ENCODE data around the gene SKA1.
"Not testable (repeated sequence)": the region's sequence is repeated elsewhere in the genome, so short reads cannot be mapped to it uniquely, and the experiment has no call there.

The SKA1 gene

DNA sequence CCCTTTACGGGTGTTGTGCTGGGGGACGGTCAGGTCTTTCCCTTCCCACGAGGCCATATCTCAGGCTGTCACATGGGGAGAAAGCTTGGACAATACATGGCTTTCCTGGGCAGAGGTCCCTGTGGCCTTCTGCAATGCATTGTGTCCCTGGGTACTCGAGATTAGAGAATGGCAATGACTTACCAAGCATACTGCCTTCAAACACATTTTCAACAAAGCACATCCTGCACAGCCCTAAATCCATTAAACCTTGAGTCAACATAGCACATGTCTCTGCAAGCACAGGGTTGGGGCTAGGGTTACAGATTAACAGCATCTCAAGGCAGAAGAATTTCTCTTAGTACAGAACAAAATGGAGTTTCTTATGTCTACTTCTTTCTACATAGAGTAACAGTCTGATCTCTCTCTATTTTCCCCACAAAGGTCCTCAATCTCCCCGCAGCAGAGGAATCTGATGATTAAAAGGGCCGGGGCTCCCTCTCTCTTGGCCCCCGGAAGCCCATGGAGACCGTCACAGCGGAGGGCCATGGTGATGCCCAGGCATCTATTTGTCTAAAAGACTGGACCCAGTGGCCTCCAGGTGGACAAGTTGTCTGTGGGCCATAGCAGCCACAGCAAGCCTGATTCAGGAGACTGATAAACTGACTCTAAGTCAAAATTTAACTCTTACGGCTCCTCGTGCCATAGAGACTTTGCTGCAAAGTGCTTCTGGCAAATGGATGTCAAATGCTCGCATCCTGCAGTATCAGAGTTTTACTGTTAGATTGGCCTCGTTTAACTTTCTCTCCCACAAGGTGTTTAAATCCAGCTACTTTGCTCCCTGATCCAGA is 30.1 kb downstream of the SKA1 start:
- not testable (repeated sequence) for H3K36me3 Mint-ChIP-seq; H3K9me3 Mint-ChIP-seq (ENCODE audit: low read depth); H3K4me3 Mint-ChIP-seq; H3K4me1 Mint-ChIP-seq (ENCODE audit: low read depth); H3K27ac Mint-ChIP-seq
- H3K27me3 Mint-ChIP-seq, result peaks cover 22% of the 10 kb centered on the region

DNA sequence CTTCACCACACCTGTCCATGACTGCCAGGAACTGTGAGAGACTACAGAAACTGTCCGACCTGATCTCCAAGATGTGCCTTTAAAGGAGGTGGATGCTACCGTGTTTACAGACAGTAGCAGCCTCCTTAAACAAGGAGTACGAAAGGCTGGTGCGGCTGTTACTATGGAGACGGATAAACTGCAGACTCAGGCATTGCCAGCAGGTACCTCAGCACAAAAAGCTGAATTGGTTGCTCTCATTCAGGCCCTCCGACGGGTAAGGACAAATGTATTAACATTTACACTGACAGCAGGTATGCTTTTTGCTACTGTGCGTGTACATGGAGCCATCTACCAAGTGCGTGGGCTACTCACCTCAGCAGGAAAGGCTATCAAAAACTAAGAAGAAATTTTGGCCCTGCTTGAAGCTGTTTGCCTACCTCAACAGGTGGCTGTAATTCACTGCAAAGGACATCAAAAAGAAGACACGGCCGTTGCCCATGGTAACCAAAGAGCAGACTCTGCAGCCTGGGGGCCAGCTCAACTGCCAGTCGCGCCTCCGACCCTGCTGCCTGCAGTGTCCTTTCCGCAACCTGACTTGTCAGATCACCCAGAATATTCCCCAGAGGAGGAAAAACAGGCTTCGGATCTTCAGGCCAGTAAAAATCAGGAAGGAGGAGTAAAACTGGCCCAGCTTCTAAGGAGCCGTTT is 30.9 kb downstream of the SKA1 start:
- peaks cover 19% of the 10 kb centered on the region for H3K27me3 Mint-ChIP-seq
- H3K9me3 Mint-ChIP-seq (ENCODE audit: low read depth), result no peaks in the 10 kb centered on the region
- no peaks in the 10 kb centered on the region for H3K4me1 Mint-ChIP-seq (ENCODE audit: low read depth)
- H3K27ac Mint-ChIP-seq, result no peak overlapping the region
- no peaks in the 10 kb centered on the region for H3K36me3 Mint-ChIP-seq
- H3K4me3 Mint-ChIP-seq, result no peak overlapping the region

DNA sequence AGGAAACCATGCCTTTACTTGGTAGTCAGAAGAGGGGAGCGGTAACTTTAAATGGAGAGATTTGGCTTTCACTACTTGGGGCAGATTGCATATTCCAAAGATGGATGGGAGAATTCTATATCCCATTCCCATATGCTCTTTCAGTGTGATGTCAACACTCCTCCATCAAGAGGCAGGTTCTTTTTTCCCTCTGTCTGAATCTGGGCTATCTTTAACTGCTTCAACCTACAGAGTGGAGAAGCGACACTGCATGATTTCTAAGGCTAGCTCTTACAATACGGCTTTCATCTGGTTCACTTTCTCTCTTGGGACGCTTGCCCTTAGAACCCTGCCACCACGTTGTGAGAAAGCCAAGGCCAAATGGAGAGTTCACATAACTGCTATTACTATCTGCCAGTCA is 34.4 kb downstream of the SKA1 start:
- no peak overlapping the region for H3K4me3 Mint-ChIP-seq
- H3K27me3 Mint-ChIP-seq, result peaks cover 16% of the 10 kb centered on the region
- H3K27ac Mint-ChIP-seq, result no peak overlapping the region
- no peaks in the 10 kb centered on the region for H3K36me3 Mint-ChIP-seq
- no peaks in the 10 kb centered on the region for H3K9me3 Mint-ChIP-seq (ENCODE audit: low read depth)
- H3K4me1 Mint-ChIP-seq (ENCODE audit: low read depth), result no peaks in the 10 kb centered on the region

DNA sequence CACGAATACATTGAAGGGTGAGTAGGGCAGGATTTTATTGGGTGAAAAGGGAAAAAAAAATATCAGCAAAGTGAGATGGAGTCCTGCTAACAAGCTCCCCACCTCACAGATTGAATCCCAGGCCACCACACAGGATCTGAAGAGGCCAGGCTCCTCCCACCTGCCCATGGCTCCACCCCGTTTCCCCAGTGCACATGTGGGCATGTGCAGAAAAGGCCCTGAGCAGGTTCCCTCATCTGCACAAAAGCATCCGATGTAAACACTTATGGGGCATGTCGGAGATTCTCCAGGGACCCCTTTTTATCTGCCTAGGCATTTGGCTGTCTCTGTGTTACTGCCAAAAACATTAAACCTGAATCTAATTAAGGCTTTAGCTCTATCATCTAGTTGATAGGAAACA is 35.2 kb downstream of the SKA1 start:
- Mint-ChIP-seq H3K27ac (no peak overlapping the region), H3K4me3 (no peak overlapping the region), H3K4me1 (ENCODE audit: low read depth) (no peaks in the 10 kb centered on the region), H3K27me3 (peaks cover 15% of the 10 kb centered on the region), H3K36me3 (no peaks in the 10 kb centered on the region), H3K9me3 (ENCODE audit: low read depth) (no peaks in the 10 kb centered on the region)

DNA sequence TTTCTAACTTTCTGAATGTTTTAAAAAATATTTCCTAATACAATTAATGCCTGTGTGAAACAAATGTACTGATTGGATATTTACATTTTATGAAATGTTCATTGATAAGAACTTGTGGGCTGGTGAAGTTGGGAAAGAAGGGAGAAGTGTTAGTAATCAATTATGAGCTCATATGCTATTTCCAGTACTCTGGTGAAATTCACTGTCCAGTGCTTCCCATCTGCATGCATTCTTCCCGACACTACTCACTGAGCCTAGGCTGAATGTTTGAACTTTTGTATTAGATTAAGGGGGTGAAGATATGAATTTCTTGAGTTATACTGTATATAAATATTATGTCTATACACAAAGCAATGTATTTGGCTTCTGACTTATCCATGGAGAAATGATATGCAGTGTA is 36.0 kb downstream of the SKA1 start:
- Mint-ChIP-seq H3K36me3 (no peaks in the 10 kb centered on the region), H3K4me3 (no peak overlapping the region), H3K27me3 (peaks cover 13% of the 10 kb centered on the region)

DNA sequence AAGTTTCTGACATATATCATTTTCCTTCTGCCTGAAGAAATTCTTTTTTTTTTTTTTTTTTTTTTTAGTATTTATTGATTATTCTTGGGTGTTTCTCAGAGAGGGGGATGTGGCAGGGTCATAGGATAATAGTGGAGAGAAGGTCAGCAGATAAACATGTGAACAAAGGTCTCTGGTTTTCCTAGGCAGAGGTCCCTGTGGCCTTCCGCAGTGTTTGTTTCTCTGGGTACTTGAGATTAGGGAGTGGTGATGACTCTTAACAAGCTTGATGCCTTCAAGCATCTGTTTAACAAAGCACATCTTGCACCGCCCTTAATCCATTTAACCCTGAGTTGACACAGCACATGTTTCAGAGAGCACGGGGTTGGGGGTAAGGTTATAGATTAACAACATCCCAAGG is 42.0 kb downstream of the SKA1 start:
- H3K36me3 Mint-ChIP-seq; H3K9me3 Mint-ChIP-seq (ENCODE audit: low read depth); H3K4me3 Mint-ChIP-seq; H3K27me3 Mint-ChIP-seq; H3K27ac Mint-ChIP-seq; H3K4me1 Mint-ChIP-seq (ENCODE audit: low read depth): not testable (repeated sequence)

More for the DNA sequence above, 36.0 kb downstream of the SKA1 start:
- Mint-ChIP-seq H3K27ac (no peak overlapping the region), H3K9me3 (ENCODE audit: low read depth) (no peaks in the 10 kb centered on the region), H3K4me1 (ENCODE audit: low read depth) (no peaks in the 10 kb centered on the region)

DNA sequence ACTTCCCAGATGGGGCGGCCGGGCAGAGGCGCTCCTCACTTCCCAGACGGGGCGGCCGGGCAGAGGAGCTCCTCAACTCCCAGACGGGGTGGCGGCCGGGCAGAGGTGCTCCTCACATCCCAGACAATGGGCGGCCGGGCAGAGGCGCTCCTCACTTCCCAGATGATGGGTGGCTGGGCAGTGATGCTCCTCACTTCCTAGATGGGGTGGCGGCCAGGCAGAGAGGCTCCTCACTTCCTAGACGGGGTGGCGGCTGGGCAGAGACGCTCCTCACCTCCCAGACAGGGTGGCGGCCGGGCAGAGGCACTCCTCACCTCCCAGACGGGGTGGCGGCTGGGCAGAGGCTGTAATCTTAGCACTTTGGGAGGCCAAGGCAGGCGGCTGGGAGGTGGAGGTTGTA is 42.9 kb downstream of the SKA1 start:
- peaks cover 11% of the 10 kb centered on the region for H3K27me3 Mint-ChIP-seq
- not testable (repeated sequence) for H3K27ac Mint-ChIP-seq; H3K4me1 Mint-ChIP-seq (ENCODE audit: low read depth); H3K36me3 Mint-ChIP-seq; H3K4me3 Mint-ChIP-seq; H3K9me3 Mint-ChIP-seq (ENCODE audit: low read depth)

DNA sequence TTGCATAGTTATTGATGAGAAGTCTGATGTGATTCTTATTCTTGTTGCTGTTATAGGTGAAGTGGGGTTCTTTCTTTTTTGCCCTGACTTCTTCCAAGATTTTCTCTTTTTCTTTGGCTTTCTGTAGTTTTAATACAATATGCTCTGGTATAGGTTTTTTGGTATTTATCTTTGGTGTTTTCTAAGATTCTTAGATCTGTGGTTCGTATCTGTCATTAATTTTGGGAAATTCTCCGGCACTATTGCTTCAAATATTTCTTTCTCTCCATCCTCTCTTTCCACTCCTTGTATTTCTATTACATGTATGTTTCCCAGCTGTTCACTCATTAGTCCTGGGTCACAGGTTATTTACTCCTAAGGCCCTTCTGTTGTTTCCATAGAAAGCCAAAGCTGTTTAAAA is 43.8 kb downstream of the SKA1 start:
- no peaks in the 10 kb centered on the region for H3K4me1 Mint-ChIP-seq (ENCODE audit: low read depth)
- H3K27ac Mint-ChIP-seq, result no peak overlapping the region
- H3K9me3 Mint-ChIP-seq (ENCODE audit: low read depth), result no peaks in the 10 kb centered on the region
- H3K27me3 Mint-ChIP-seq, result peaks cover 10% of the 10 kb centered on the region
- no peak overlapping the region for H3K4me3 Mint-ChIP-seq
- peaks cover 5% of the 10 kb centered on the region for H3K36me3 Mint-ChIP-seq

DNA sequence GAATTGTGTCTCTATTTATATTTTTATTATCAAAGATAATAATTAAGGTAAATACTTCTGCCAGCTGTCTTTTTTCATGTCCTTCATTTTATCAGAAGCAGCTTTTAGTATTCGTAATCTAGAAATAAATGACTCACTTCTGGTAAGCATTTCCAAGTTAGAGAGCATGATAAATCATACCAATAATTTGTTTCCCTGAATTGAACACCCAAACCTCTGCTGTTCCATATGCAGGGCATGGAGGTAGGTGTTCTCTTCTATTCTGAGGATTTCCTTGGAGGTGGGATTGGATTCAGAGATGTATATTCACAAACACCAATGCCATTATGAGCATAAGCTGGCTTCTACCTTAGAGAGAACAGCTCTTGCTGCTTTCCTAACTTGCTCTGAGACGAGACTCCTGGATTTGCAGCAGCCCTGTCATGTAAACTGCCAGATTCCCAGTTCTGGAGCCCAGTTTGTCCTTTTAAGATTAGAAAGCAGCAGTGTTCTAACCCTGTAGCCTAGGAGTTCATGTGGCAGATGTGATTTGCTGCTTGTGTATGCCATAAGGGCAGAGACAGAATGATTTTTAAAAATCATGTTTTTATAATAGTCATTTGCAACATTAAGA is 47.5 kb downstream of the SKA1 start:
- Mint-ChIP-seq H3K27ac (no peak overlapping the region), H3K36me3 (peaks cover 12% of the 10 kb centered on the region), H3K4me1 (ENCODE audit: low read depth) (no peaks in the 10 kb centered on the region), H3K4me3 (no peak overlapping the region), H3K27me3 (peaks cover 19% of the 10 kb centered on the region), H3K9me3 (ENCODE audit: low read depth) (peaks cover 8% of the 10 kb centered on the region)

DNA sequence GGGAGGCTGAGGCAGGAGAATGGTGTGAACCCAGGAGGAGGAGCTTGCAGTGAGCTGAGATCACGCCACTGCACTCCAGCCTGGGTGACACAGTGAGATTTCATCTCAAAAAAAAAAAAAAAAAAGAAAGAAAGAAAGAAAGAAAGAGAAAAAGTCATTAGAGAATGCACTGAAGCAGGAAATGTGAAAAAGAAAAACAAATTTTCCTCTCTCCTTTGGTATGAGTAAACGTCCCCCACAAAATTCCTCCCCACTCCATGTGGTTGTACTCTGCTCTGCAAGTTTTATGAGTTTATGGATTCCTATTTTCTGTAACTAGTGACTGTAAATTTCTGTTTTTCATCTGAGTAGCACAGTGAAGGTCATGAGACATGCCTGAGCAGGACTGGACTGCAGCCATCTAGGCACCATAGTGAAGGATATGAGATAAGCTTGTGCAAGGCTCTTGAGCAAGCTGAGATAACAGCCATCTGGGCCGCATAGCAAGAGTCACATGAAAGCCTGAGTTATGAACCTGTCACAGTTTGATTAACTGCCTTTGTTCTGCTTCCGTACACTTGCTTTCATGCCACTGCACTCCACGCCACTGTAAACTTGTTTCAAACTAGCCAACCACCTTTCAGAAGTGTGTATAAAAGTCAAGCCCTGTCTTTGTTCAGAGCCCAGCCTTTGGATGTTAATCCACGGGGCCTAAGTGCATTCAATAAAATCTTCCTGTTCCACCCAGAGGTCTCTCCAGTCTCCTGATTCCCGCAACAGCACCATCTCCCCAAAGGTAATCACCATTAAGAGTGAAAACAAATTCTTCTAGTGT is 50.2 kb downstream of the SKA1 start:
- Mint-ChIP-seq H3K4me1 (ENCODE audit: low read depth) (no peaks in the 10 kb centered on the region), H3K9me3 (ENCODE audit: low read depth) (peaks cover 8% of the 10 kb centered on the region), H3K27ac (no peak overlapping the region), H3K36me3 (peaks cover 7% of the 10 kb centered on the region), H3K27me3 (peaks cover 26% of the 10 kb centered on the region), H3K4me3 (no peak overlapping the region)

DNA sequence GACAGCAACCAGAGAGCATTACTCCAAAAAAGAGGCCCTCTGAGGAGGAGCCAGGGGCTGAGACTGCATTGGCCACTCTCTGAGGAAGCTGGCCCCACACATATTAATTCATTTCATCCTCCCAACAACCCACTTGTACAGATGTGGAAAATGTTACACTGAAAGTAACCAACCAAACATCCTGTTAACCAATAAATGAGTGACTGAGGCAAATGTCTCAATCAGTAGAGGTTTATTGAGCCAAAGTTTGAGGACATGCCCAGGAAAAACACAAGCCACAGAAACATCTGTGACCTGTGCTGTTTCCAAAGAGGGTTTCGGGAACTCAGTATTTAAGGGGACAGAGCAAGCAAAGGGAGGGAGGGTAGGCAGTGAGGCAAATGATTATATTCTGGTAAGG is 53.0 kb downstream of the SKA1 start:
- H3K36me3 Mint-ChIP-seq, result peaks cover 7% of the 10 kb centered on the region
- no peak overlapping the region for H3K4me3 Mint-ChIP-seq
- H3K9me3 Mint-ChIP-seq (ENCODE audit: low read depth), result peaks cover 8% of the 10 kb centered on the region
- peaks cover 21% of the 10 kb centered on the region for H3K27me3 Mint-ChIP-seq
- no peaks in the 10 kb centered on the region for H3K4me1 Mint-ChIP-seq (ENCODE audit: low read depth)
- H3K27ac Mint-ChIP-seq, result no peak overlapping the region

DNA sequence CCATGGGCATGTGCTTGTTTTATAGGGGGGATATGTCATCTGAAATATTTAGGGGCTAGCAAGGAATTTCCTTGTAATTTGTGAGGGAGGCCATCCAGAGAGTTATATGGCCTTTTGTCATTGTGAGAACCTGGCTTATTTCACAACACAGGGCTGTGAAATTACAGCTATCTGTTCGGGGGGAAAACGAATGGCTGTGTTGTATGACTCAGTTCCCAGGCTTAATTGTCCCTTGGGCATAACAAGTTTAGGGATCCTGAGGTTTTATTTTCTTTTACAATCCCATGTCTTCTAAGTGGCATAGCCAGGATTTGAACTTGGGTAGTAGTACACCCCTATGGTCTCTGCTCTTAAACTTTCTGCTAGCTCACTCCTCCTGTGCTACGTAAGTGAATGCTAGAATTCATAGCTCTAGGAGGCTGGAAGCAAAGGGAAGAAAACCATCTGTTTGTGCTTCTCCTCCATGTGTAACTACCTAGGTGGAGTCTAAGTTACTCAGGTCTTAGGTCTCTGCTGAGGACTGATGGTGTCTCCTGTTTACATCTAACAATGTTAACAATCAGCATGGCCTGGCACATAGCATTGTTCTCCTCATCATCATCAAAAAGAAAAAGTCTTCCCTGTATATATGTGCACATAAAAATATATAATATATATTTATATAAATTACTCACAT is 53.8 kb downstream of the SKA1 start:
- peaks cover 7% of the 10 kb centered on the region for H3K36me3 Mint-ChIP-seq
- H3K4me1 Mint-ChIP-seq (ENCODE audit: low read depth), result no peaks in the 10 kb centered on the region
- H3K9me3 Mint-ChIP-seq (ENCODE audit: low read depth), result peaks cover 8% of the 10 kb centered on the region
- H3K27me3 Mint-ChIP-seq, result peaks cover 17% of the 10 kb centered on the region
- H3K27ac Mint-ChIP-seq, result no peak overlapping the region
- H3K4me3 Mint-ChIP-seq, result no peak overlapping the region

DNA sequence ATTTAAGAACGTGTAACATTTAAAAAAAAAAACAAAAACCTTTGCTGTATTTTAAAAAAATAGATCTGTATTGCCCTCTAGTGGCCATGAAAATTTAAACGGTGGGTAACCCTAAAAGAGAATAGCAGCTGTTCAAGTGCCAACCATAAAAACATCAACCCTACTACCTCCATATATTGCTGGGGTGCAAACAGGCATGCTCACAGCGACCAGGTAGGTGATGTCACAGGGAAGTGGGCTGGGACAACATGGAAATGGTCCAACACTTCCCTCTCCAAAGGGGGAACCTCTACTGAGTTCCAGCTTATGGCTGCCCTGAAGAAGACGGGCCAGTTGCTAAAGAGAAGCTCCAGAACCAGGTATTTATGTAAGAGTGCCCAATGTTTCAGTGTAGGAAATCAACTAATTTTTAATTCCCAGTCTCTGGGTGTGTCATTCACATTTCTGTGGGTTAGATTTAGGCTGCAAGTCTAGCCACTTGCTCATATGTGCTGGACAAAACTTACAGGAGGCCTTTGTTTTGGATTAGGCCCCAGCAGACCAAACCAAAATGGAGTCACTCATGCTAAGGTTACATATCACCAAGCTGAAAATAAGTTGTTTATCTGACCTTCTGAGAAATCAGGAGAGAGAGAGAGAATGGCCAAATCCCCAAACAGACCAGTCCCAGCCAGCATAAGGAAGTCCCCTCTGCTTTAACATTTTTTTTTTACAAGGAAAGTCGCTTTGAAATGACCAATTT is 54.5 kb downstream of the SKA1 start:
- Mint-ChIP-seq H3K9me3 (ENCODE audit: low read depth) (peaks cover 8% of the 10 kb centered on the region), H3K4me1 (ENCODE audit: low read depth) (no peaks in the 10 kb centered on the region), H3K36me3 (peaks cover 7% of the 10 kb centered on the region), H3K4me3 (no peak overlapping the region), H3K27ac (no peak overlapping the region), H3K27me3 (peaks cover 15% of the 10 kb centered on the region)

DNA sequence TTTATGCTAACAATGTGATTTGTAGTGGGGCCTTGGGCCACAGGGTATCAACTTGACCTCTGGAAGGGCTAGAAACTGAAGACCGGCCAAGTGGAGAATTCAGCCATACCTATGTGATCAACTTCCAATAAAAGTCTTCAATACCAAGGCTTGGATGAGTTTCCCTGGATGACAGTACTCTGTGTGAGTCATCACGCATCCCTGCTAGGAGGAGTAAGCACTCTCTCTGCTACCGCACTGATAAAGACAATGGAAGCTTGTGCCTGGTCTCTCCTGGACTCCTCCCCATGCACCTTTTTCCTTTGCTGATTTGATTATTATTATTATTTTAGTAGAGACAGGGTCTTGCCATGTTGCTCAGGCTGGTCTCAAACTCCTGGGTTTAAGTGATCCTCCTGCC is 58.1 kb downstream of the SKA1 start:
- Mint-ChIP-seq H3K4me1 (ENCODE audit: low read depth) (no peaks in the 10 kb centered on the region), H3K4me3 (no peak overlapping the region), H3K27me3 (peaks cover 4% of the 10 kb centered on the region), H3K27ac (no peak overlapping the region), H3K9me3 (ENCODE audit: low read depth) (no peaks in the 10 kb centered on the region), H3K36me3 (no peaks in the 10 kb centered on the region)

Measured in activated naive CD8-positive, alpha-beta T cell (primary cell).